ENCODE results near the gene MYL4.
"Not testable (repeated sequence)": the region's sequence is repeated elsewhere in the genome, so short reads cannot be mapped to it uniquely, and the experiment has no call there.

The MYL4 gene

DNA sequence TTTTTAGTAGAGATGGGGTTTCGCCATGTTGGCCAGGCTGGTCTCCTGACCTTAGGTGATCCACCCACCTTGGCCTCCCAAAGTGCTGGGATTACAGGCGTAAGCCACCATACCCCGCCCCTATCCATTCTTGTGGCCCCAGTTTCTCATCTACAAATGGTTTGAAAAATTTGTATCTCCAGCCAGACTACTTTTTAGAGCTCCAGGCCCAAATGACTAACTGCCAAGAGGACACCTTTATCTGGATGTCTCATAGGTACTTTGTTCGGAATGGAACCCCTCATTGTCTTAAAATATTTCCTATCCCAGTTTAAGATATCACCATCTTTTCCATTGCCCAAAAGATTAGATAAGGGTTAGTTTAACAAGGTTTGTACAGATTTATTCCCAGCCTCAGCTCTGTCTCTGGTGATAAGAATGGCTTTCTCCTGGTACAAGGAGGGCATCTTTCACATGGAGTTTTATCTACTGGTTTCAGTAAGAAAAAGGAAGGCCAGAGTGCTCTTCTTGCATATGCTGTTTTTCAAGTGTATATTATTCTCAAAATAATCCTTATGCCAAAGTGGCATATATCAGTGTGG lies 15.1 kb upstream of the MYL4 start:
- no peak for DNase-seq

DNA sequence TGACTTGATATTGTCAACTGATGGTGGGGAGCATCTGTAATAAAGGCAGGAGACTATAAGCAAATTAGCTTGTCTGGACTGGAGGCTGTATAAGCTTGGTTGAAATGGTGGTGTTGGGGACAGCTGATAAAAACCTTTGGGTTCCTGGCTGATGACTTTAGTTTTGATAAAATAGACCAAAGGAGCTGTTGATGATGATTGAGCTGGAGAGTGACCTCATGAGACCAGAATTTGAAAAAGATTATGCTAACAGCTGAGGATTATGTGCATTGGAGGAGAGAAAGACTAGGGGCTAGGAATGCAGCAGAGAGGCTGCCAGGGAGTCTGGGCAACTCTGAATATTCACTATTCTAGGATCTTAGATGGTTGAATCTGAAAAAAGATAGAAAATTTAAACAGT lies 11.3 kb upstream of the MYL4 start:
- peak; percentile 19 for DNase-seq

DNA sequence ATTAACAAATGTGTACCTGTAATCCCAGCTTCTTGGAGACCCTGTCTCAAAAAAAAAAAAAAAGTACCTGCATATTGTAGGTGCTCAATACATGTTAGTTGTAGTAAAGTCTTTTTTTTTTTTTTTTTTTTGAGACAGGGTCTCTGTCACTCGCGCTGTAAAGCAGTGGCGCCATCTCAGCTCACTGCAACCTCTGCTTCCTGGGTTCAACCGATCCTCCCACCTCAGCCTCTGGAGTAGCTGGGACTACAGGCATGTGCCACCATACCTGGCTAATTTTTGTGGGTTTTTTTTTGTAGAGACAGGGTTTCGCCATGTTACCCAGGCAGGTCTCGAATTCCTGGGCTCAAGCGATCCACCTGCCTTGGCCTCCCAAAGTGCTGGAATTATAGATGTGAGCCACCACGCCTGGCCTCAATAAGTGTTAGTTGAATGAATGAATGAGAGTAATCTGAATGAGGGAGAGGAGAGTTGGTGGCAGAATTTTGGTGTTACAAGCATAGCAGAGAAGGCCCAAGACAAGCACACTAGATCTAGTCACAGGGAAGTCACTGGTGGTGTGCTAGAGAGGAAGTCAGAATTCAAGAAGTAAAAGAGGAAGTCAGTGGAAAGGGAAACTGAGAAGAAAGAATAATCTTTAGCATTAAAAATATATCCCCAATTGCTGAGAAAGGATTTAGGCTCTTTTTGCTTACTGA lies 9.4 kb upstream of the MYL4 start:
- no peak for DNase-seq

- no peak for DNase-seq
These were observed 8.9 kb upstream of the MYL4 start for GRCh38 chr17:47200325-47200664.

DNA sequence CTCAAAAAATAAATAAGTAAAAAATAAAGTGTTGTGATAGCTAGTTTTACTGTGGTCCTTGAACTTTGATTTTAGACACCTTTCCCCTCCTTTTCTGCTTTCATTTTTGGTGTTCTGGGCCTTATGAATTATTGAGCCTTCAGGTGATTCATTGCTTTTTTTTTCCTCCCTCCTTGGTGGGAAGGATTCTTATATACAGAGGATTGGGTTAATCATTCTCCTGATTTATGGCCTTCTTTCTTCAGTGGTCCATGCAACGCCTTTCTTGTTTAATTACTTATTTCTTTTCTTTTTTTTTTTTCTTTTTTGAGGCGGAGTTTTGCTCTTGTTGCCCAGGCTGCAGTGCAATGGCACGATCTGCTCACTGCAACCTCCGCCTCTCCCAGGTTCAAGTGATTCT lies 8.0 kb upstream of the MYL4 start:
- DNase-seq: no peak

DNA sequence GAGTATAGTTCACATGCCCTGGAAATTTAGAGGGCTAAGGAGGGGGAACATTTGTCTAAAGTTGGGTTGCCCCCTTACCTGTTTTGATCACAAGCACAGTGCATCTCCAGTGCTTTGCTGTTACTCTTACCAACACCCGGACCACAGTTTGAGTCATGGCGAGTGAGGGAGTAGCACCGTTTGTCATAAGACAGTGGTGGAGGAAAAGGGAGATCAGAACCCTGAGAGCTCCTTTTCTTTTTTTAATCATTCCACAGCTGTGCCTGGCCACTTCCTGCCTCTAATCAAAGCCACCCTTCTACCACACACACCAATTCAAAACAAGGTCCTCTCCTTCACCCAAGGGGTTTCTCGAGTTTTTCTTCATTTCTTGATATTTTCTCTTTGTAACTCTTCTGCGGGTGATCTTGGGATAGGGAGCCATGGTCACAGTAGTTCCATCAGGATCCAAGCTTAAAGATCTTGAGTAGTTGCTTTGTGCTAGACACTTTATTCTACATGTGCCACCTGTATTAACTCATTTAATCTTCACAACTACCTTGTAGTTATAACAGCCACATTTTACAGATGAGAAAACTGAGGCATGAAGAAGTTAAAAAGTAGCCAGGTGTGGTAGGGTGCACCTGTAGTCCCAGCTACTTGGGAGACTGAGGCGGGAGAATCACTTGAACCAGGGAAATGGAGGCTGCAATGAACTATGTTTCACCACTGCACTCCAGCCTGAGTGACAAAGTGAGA lies 5.0 kb upstream of the MYL4 start:
- DNase-seq: no peak

- no peak for DNase-seq
These were observed 4.3 kb upstream of the MYL4 start for GRCh38 chr17:47204722-47205418.

DNA sequence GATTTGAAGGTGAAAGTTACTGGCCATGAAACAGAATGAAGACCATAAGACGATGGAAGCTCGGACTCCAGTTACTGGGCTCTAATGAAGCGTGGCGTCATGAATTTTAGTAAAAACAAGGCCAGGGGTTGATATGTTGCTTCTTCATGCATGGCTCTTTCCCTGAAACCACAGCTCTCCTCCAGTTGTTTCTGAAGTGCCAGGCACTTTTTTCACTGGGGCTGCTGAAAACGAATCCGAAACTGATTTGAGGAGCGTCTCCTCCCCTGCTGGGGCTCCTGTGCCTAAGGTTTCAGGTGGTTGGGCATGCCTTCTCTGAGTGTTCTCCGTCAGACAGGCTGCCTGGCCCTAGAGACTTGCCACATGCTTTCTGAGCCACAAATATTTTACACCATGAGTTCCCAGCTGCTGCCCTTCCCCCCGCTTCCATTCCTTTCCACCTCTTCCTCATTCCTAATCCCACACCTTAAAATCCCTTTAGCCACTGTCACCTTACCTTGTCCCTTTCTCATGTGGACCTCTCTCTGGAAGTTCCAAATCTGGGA lies 3.7 kb upstream of the MYL4 start:
- DNase-seq: no peak

DNA sequence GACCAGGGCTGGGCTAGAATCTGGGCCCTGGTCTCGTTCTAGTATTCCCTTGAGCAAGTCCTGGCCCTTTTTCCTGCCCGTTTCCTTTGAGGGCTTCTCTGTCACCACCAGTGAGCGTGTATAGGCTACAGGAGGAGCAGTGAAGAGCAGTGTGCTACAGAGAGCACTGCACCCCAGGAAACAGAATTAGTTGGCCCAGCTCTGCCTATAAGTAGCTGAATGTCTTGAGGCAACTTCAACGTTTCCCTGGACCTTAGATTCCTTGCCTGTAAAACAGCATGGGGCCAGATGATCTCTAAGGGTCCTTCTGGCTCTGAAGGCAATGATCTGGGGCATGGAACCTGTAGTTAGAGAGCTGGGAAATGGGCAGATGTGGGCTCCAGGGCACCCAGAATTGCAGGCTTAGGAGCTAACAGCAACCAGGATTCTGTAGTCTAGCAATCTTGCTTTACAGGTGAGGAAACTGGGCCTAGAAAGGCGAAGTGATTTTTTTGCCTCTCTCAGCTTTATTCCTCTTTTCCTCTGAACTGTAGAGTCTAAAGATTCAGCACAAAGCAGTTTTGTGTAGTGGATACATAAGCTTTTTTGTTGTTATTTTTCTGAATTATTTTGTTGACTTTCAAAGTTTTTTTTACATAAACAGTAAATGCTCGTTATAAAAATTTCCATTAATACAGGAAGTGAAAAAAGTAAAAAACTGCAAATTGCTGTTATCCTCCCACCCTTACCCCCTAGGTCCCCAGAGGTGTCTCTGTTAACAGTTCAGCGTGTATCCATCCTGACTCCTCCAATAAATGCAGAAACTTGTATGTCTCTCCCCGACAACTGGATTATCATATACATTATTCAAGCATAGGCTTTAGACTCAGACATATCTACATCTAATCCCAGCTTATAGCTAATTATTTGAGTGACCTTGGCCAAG lies 1.7 kb upstream of the MYL4 start:
- no peak for DNase-seq

DNA sequence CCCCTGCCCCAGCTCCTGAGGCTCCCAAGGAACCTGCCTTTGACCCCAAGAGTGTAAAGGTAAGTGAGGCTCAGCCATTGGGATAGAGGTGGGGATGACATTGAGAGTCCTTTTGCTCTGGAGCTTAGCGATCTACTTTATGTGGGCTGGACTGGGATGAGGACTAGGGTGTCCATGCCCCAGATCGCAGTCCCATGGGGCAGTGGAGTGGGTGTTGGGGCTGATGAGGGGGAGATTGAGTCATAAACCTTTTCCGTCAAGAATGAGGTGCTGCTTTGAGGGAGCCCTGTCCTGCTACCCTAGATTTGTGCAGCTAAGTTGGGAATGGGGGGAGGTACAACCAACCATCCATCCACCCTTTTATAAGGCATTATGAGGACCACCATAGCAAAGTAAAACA lies 351 bp downstream of the MYL4 start:
- no peak for DNase-seq

DNA sequence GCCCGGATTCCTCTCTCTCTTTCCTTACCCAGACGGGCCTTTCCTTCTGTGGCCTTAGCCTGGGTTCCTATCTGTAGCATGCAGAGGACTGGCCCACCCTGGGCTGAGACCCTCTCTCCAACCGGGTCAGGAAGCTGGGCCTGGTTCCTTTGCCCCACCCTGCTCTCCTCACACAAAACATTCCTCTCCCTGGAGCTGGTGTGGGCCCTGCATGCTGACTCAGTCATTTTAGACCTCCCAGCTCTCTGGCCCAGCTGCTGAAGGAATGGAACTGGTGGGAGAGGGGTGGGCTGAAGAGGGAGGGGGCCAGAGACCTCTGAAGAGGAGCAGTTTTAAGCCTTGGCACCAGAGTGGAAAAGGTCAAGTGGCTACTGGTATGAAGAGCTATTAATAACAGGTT lies 957 bp downstream of the MYL4 start:
- no peak for DNase-seq

- no peak for DNase-seq
These were observed 1.6 kb downstream of the MYL4 start for GRCh38 chr17:47210779-47211178.

GRCh38 chr17:47212458-47212857 lies 3.3 kb downstream of the MYL4 start:
- DNase-seq: no peak

DNA sequence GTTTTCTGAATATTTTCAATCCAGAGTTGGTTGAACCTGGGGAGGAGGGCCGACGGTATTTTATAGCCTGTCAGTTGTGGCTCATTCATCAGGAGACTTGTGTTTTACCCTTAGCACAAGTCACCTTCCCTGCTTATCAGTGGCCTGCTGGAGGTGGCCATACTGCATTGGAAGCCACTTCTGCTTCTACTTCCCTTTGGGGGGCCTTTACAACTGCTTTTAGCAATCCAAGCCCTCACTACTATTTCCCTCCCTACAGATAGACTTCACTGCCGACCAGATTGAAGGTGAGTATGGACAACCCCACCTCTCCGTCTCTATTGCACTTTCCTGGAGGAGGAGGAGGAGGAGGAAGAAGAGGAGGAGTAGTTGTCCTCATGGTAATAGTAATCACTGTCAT lies 4.4 kb downstream of the MYL4 start:
- DNase-seq: no peak

DNA sequence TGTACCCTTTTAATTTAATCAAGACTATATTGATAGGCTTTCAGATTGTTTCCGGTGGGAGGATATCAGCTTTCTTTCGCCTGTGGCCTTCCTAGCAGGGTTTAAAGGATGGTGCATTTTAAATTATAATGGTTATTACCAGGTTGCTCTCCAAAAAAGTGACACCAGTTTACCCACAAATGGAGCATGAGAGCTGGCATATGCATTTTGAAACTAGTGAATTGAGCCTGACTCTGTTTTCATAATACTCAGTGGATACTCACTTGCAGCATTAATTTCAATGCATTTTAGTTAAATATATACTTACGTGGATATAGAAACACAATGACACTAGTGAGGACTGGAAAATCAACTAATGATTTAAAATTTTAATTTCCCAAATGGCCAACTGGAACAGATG lies 5.8 kb downstream of the MYL4 start:
- DNase-seq: no peak

GRCh38 chr17:47216821-47217220 lies 7.7 kb downstream of the MYL4 start:
- DNase-seq: not testable (repeated sequence)

DNA sequence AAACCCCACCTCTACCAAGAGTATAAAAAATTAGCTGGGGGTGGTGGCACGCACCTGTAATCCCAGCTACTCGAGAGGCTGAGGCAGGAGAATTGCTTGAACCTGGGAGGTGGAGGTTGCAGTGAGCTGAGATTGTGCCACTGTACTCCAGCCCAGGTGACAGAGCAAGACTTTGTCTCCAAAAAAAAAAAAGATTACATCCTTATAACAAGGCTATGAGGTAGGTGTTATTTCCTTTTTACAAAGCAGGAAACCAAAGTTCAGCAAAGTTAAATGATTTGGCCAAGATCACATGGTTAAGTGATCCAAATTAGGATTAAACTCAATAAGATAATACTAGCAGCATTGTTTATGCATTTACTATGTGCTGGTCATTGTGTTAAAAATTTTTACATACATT lies 8.1 kb downstream of the MYL4 start:
- DNase-seq: not testable (repeated sequence)

DNA sequence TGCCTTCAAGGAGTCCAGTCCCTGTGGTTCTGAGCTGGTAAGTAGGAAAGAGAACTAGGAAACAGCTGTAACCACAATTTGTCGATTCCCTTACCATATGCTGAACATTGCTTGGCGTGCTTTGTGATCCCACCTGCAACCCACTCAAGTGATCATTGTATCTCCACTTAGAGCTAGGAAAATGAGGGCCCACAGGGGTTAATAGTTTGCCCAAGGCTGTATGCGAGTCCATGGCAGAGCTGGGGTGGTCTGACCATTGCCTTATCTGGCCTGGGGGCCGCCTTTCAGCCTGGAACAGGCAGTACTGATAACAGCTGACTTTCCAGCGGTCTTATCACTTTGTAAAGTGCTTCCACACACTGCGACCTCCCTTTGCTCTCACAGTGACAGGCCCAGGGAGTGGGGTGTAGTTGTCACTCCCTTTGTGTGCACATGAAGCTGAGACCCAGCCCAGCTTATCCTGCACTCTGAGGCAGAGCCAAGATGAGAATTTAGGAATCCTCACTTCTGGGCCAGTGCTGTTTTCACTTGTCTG lies 9.8 kb downstream of the MYL4 start:
- no peak for DNase-seq

DNA sequence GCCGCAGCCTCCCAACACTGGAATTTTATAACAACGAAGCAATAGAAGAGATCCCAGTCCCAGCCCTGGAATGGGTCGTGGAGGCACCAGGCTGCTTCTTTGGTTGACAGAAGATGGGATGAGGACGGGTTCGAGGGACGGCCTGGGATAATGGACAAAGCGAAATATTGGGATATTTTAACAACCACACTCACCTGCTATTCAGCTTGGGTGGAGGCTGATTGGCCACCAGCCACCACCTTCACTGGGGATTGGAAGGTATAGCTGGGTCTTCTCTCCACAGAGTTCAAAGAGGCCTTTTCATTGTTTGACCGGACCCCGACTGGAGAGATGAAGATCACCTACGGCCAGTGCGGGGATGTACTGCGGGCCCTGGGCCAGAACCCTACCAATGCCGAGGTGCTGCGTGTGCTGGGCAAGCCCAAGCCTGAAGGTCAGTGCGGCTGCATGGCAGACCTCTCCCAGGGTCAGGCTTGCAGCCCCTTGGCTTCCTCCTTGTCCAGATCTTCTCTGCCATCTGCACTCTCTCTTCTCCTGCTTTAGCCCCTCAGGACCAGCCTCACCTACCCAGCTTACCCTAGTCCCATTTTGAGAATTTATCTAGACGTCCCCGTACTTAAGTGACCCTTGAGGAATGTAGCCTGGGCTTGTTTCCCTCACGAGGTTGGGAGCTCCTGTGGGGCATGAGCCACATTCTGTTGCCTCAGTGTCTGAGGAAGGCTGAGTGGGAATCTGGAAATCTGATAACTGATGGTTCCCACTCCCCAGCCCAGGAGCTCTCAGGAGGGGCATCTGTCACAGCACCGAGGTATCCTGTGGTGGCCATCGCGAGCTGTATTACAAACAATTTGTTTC lies 10.7 kb downstream of the MYL4 start:
- DNase-seq: no peak

DNA sequence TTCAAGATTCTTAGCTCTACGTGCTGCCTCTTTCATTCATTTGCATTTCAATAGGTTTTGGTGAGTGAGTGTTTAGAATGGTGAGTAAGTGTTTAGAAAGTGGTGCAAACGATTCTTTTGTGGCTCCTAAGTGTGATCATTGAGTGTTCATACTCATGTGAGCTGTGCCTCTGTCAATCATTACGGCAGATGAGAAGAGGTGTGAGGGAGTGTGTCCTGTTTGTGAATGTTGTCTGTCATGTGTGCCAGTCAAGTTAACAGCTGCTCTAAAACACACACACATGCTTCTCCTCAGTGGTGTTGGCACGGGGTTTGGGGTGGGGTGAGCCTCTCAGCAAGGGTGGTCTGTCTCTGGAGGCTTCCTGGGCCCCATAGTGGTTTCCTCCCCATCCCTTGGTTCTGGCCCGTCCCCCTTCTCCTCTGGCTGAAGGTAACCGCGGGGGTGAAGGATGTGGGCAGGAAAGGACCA lies 11.4 kb downstream of the MYL4 start:
- DNase-seq: no peak

DNA sequence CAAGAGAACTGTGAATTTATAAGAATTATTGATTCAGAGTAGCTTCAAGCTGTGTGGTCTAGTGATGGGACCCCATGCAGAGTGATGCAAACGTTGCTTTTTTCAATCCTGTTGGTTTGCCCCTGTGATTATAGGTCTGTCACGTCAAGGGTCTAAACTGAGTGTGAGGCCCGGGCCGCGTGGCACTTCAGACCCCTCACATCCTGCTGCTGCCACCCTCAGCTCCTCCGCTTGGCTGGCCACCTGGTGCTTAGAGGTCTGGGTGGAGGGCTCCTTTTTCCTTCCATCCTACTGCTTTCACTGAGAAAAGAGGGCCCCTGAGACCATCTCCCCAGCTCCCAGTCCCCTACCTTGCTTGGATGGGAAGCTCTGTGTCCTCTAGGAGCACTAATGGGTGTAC lies 12.0 kb downstream of the MYL4 start:
- DNase-seq: no peak

Measured in NCI-H226 (cell line).